Liver (tissue), 9 donors: Measurements from ENCODE around the gene TMEM100. TPM values are rescaled to one million over a fixed set of nuclear protein-coding genes. Genes with fewer than 3 reads are reported as not detected.

Source experiments
- DNase-seq: peaks from one replicate; pipeline ENCODE4 v3.0.0-alpha.2; 2017; ENCODE audit warnings: low spot score
- H3K27ac ChIP-seq, 2 donors: one replicate each; pipeline ENCODE4 v1.7.0; 2013; ENCODE audit warnings: inconsistent platforms in 2 of 2, low read length in 2 of 2, control low read depth in 1 of 2, low read depth in 1 of 2, mild to moderate bottlenecking in 1 of 2
- H3K27me3 ChIP-seq, 4 donors: one replicate each; pipeline versions ENCODE4 v1.6.1 to v1.7.0; 2013; ENCODE audit warnings: low read length in 3 of 4, inconsistent platforms in 1 of 4, mild to moderate bottlenecking in 1 of 4, moderate library complexity in 1 of 4; ENCODE audit not compliant: control insufficient read depth in 4 of 4, insufficient read depth in 4 of 4
- H3K36me3 ChIP-seq, 4 donors: one replicate each; pipeline versions ENCODE4 v1.6.1 to v1.7.0; 2013; ENCODE audit warnings: low read length in 3 of 4, mild to moderate bottlenecking in 3 of 4, low read depth in 1 of 4, moderate library complexity in 1 of 4; ENCODE audit not compliant: control insufficient read depth in 4 of 4, insufficient read depth in 3 of 4
- H3K4me1 ChIP-seq, 4 donors: one replicate each; pipeline versions ENCODE4 v1.6.1 to v1.7.0; 2013; ENCODE audit warnings: low read length in 3 of 4, mild to moderate bottlenecking in 3 of 4, moderate library complexity in 1 of 4; ENCODE audit not compliant: control insufficient read depth in 4 of 4, insufficient read depth in 4 of 4
- H3K4me3 ChIP-seq, 3 donors: one replicate each; pipeline versions ENCODE4 v1.6.1 to v1.7.0; 2013; ENCODE audit warnings: low read length in 3 of 3, control low read depth in 1 of 3, low read depth in 1 of 3, mild to moderate bottlenecking in 1 of 3
- H3K9ac ChIP-seq, 2 donors: one replicate each; pipeline ENCODE4 v1.7.0; 2013; ENCODE audit warnings: low read length in 2 of 2, mild to moderate bottlenecking in 2 of 2, moderate library complexity in 2 of 2, control low read depth in 1 of 2, low read depth in 1 of 2
- H3K9me3 ChIP-seq, 4 donors: one replicate each; pipeline versions ENCODE4 v1.6.1 to v1.7.0; 2013; ENCODE audit warnings: low read length in 3 of 4; ENCODE audit not compliant: control insufficient read depth in 4 of 4
- ATF3 ChIP-seq: IDR thresholded peaks from 2 replicates; pipeline ENCODE4 v1.6.1; 2016; ENCODE audit warnings: antibody characterized with exemption
- CTCF ChIP-seq: fragments of 150-350 bp; IDR thresholded peaks from 2 replicates; pipeline ENCODE4 v1.5.1; 2017; ENCODE audit warnings: improper control_type of control experiment, low read depth, low read length; ENCODE audit not compliant: missing input control
- EGR1 ChIP-seq, 2 donors: IDR thresholded peaks; 2 replicates each; pipeline ENCODE4 v1.6.1; 2016 to 2018; ENCODE audit warnings: antibody characterized with exemption in 2 of 2, low read depth in 2 of 2
- FOXA1 ChIP-seq: IDR thresholded peaks from 2 replicates; pipeline ENCODE4 v1.6.1; 2016; ENCODE audit warnings: antibody characterized with exemption
- FOXA2 ChIP-seq: IDR thresholded peaks from 2 replicates; pipeline ENCODE4 v1.6.1; 2016; ENCODE audit warnings: antibody characterized with exemption
- GABPA ChIP-seq, 2 donors: IDR thresholded peaks in 1 of 2; conservative IDR thresholded peaks in 1 of 2; 2 replicates each; pipeline ENCODE4 v1.6.1; 2016; ENCODE audit warnings: antibody characterized with exemption in 2 of 2, mild to moderate bottlenecking in 1 of 2, moderate library complexity in 1 of 2
- HNF4A ChIP-seq, 2 donors: conservative IDR thresholded peaks; 2 replicates each; pipeline ENCODE4 v1.6.1; 2016; ENCODE audit warnings: antibody characterized with exemption in 2 of 2, mild to moderate bottlenecking in 2 of 2
- HNF4G ChIP-seq: IDR thresholded peaks from 2 replicates; pipeline ENCODE4 v1.6.1; 2016; ENCODE audit warnings: antibody characterized with exemption
- JUND ChIP-seq, 2 donors: IDR thresholded peaks; 2 replicates each; pipeline ENCODE4 v1.6.1; 2016; ENCODE audit warnings: antibody characterized with exemption in 2 of 2
- MAX ChIP-seq: IDR thresholded peaks from 2 replicates; pipeline ENCODE4 v1.6.1; 2016; ENCODE audit warnings: antibody characterized with exemption
- NR2F2 ChIP-seq: IDR thresholded peaks from 2 replicates; pipeline ENCODE4 v1.6.1; 2016; ENCODE audit warnings: antibody characterized with exemption
- RAD21 ChIP-seq, 2 donors: IDR thresholded peaks; 2 replicates each; pipeline ENCODE4 v1.6.1; 2016; ENCODE audit warnings: antibody characterized with exemption in 2 of 2, mild to moderate bottlenecking in 2 of 2
- REST ChIP-seq: IDR thresholded peaks from 2 replicates; pipeline ENCODE4 v1.6.1; 2016; ENCODE audit warnings: antibody characterized with exemption, mild to moderate bottlenecking
- RXRA ChIP-seq, 2 donors: IDR thresholded peaks; 2 replicates each; pipeline ENCODE4 v1.6.1; 2017 to 2018; ENCODE audit warnings: antibody characterized with exemption in 2 of 2, mild to moderate bottlenecking in 1 of 2
- SP1 ChIP-seq: IDR thresholded peaks from 2 replicates; pipeline ENCODE4 v1.6.1; 2018; ENCODE audit warnings: antibody characterized with exemption, mild to moderate bottlenecking
- TAF1 ChIP-seq: conservative IDR thresholded peaks from 2 replicates; pipeline ENCODE4 v1.6.1; 2016; ENCODE audit warnings: antibody characterized with exemption, mild to moderate bottlenecking
- YY1 ChIP-seq: IDR thresholded peaks from 2 replicates; pipeline ENCODE4 v1.6.1; 2016; ENCODE audit warnings: antibody characterized with exemption, mild to moderate bottlenecking
- ZBTB33 ChIP-seq: IDR thresholded peaks from 2 replicates; pipeline ENCODE4 v1.6.1; 2016; ENCODE audit warnings: antibody characterized with exemption
- polyA plus RNA-seq, 2 donors: library from polyadenylated mRNA; stranded (reverse) in 1 of 2; unstranded in 1 of 2; fragments of 200-250 nt in 1 of 2; fragments of >200 nt in 1 of 2; fragmentation: Nextera tagmentation in 1 of 2; extraction: Ambion mirVana in 1 of 2; gene quantifications; one replicate each; pipeline versions ENCODE4 v1.2.1 to v1.2.3, GENCODE V29; 2013 to 2015
- total RNA-seq, 2 donors: library from RNA; depleted of rRNA; stranded (reverse); fragments of >200 nt; gene quantifications; one replicate each; pipeline ENCODE4 v1.2.3, GENCODE V29; 2014
- donor health status: healthy.
- donor health status: healthy.
- donor health status: healthy.
- donor health status: healthy.
- donor health status: healthy.

Gene TMEM100
- total and polyA plus RNA-seq, 4 donors: 0.09 to 4.8 (median 2.3) TPM

- TF ChIP-seq REST: no peak
Observed at GRCh38 chr17:55706808-55707773, 15.6 kb downstream of the TMEM100 start (continued).

- no peaks in the 10 kb centered on the region for H3K9me3 ChIP-seq
- DNase-seq: no peak
- no peaks in the 10 kb centered on the region for H3K27me3 ChIP-seq
- peaks cover 0 to 6% (median 4%) of the 10 kb centered on the region in 4 donors for H3K4me1 ChIP-seq
- peak overlapping the region in 1 of 2 donors; percentile 8 for H3K27ac ChIP-seq
- no peaks in the 10 kb centered on the region for H3K36me3 ChIP-seq
- TF ChIP-seq HNF4A (conservative IDR thresholded peaks at IDR 0.05) (peak in 1 of 2 donors; percentile 52), YY1 (peak; percentile 61), FOXA1 (no peak), REST (no peak), GABPA (IDR thresholded peaks at IDR 0.05 in 1 of 2, conservative IDR thresholded peaks at IDR 0.05 in 1 of 2) (no peak), SP1 (no peak), RAD21 (IDR thresholded peaks at IDR 0.05) (peak in 1 of 2 donors; percentile 27), ZBTB33 (no peak), JUND (IDR thresholded peaks at IDR 0.05) (peak; percentile 73 to 93), MAX (no peak), NR2F2 (no peak), HNF4G (no peak), ATF3 (peak; percentile 89), EGR1 (IDR thresholded peaks at IDR 0.05; ENCODE audit: low read depth in 2 of 2) (no peak), RXRA (IDR thresholded peaks at IDR 0.05) (peak in 1 of 2 donors; percentile 43), TAF1 (no peak), CTCF (no peak), FOXA2 (peak; percentile 79)
- no peak overlapping the region for H3K9ac ChIP-seq
- no peak overlapping the region for H3K4me3 ChIP-seq
Observed at GRCh38 chr17:55705847-55706246, 16.8 kb downstream of the TMEM100 start.
